GM10248 (cell line): ENCODE measurements around the gene NCOR2.

ENCODE experiments used
- CTCF ChIA-PET: fragments of 300-600 bp; sonication (Branson Sonifier 250); formaldehyde crosslinking; extraction: SDS; loops from one replicate; lab custom pipeline; 2021; ENCODE audit warnings: antibody characterized with exemption; lab: Yijun Ruan, JAX
- POLR2A ChIA-PET: fragments of 350-650 bp; sonication (Branson Sonifier 250); formaldehyde crosslinking; extraction: SDS; loops from one replicate; lab custom pipeline; 2020; ENCODE audit warnings: antibody characterized with exemption; lab: Yijun Ruan, JAX
- DNase-seq: peaks from one replicate; pipeline ENCODE4 v3.0.0; 2012; ENCODE audit errors: extremely low spot score
- CTCF ChIP-seq: IDR thresholded peaks from 2 replicates; pipeline ENCODE4 v1.5.1; 2012; ENCODE audit warnings: mild to moderate bottlenecking, low read depth; ENCODE audit errors: extremely low read depth, missing control alignments, control extremely low read depth

Gene NCOR2

GRCh38 chr12:124611559-124612409, 44.4 kb upstream of the NCOR2 start:
- CTCF ChIA-PET, result no interaction called here

GRCh38 chr12:124610629-124611558, 43.5 kb upstream of the NCOR2 start:
- ChIA-PET POLR2A (no interaction called here), CTCF (interaction anchor here (0.8 kb wide), 1 partner anchor 152 kb away, joined by 3 read pairs; no protein-coding TSS in a partner anchor)
- no peak for DNase-seq
- no peak for TF ChIP-seq CTCF

More at GRCh38 chr12:124611559-124612409, 44.4 kb upstream of the NCOR2 start:
- POLR2A ChIA-PET, result no interaction called here
- no peak for DNase-seq
- no peak for TF ChIP-seq CTCF

- CTCF ChIA-PET, result no interaction called here
- TF ChIP-seq CTCF, result no peak
- no peak for DNase-seq
- POLR2A ChIA-PET, result no interaction called here
These were observed 42.7 kb upstream of the NCOR2 start for GRCh38 chr12:124610021-124610612.

- ChIA-PET CTCF (no interaction called here), POLR2A (no interaction called here)
- TF ChIP-seq CTCF, result no peak
- DNase-seq, result peak; percentile 77
These were observed 41.9 kb upstream of the NCOR2 start for GRCh38 chr12:124609041-124609989.

- POLR2A ChIA-PET, result no interaction called here
These were observed 41.0 kb upstream of the NCOR2 start for GRCh38 chr12:124608450-124608870.

More at GRCh38 chr12:124608450-124608870, 41.0 kb upstream of the NCOR2 start:
- CTCF ChIA-PET, result no interaction called here
- no peak for DNase-seq
- no peak for TF ChIP-seq CTCF
